WTC11 (cell line): ENCODE data around the gene C1orf146. TPM values are rescaled to one million over a fixed set of nuclear protein-coding genes. Genes with fewer than 3 reads are reported as not detected.

Experiments
- ATAC-seq: fragments of 200-7000 bp; cut with Tn5 transposase; 2 replicates; pipeline ENCODE4 v1.10.0; 2021; ENCODE audit warnings: mild to moderate bottlenecking, moderate library complexity
- CTCF ChIA-PET: fragments of 300-600 bp; sonication (Branson Sonifier 250); formaldehyde crosslinking; loops from one replicate; lab custom pipeline; 2021; ENCODE audit warnings: antibody characterized with exemption; lab: Charles Lee
- POLR2A ChIA-PET: fragments of 350-600 bp; sonication (Branson Sonifier 250); formaldehyde crosslinking; loops from one replicate; lab custom pipeline; 2021; ENCODE audit warnings: antibody characterized with exemption; lab: Charles Lee
- DNase-seq: peaks from one replicate; pipeline ENCODE4 v3.0.0; 2021; ENCODE audit warnings: low spot score
- H3K27ac Mint-ChIP-seq: 2 replicates; pipeline ENCODE4 v1.8.0; 2021; ENCODE audit warnings: mixed read lengths
- H3K27me3 Mint-ChIP-seq: 2 replicates; pipeline ENCODE4 v1.8.0; 2021; ENCODE audit warnings: low read depth, mild to moderate bottlenecking, moderate library complexity, mixed read lengths
- H3K36me3 Mint-ChIP-seq: 2 replicates; pipeline ENCODE4 v1.8.0; 2021; ENCODE audit warnings: mixed read lengths
- H3K4me1 Mint-ChIP-seq: 2 replicates; pipeline ENCODE4 v1.8.0; 2022; ENCODE audit warnings: mixed read lengths
- H3K4me3 Mint-ChIP-seq: 2 replicates; pipeline ENCODE4 v1.8.0; 2021; ENCODE audit warnings: mild to moderate bottlenecking, moderate library complexity, mixed read lengths
- H3K9me3 Mint-ChIP-seq: 2 replicates; pipeline ENCODE4 v1.8.0; 2021; ENCODE audit warnings: mixed read lengths
- ATF3 ChIP-seq: sonication (generic); formaldehyde crosslinking; conservative IDR thresholded peaks from 2 replicates; pipeline ENCODE4 v1.8.1; 2022; ENCODE audit warnings: mild to moderate bottlenecking, missing genetic modification reagents
- CREB1 ChIP-seq: sonication (generic); formaldehyde crosslinking; IDR thresholded peaks from 2 replicates; pipeline ENCODE4 v1.8.0; 2023; ENCODE audit warnings: mild to moderate bottlenecking, missing genetic modification reagents
- E2F4 ChIP-seq: sonication (generic); formaldehyde crosslinking; IDR thresholded peaks from 2 replicates; pipeline ENCODE4 v1.8.1; 2022; ENCODE audit warnings: low read depth, mild to moderate bottlenecking, moderate library complexity, missing genetic modification reagents, borderline replicate concordance
- ESRRA ChIP-seq: sonication (generic); formaldehyde crosslinking; IDR thresholded peaks from 2 replicates; pipeline ENCODE4 v1.8.1; 2022; ENCODE audit warnings: mild to moderate bottlenecking, missing genetic modification reagents, borderline replicate concordance
- FOXP4 ChIP-seq: sonication (generic); formaldehyde crosslinking; IDR thresholded peaks from 2 replicates; pipeline ENCODE4 v1.8.0; 2022; ENCODE audit warnings: mild to moderate bottlenecking, missing genetic modification reagents
- GRHL2 ChIP-seq: fragments of 250-450 bp; sonication (Bioruptor Pico); IDR thresholded peaks from 2 replicates; pipeline ENCODE4 v1.8.0; 2022; ENCODE audit warnings: mild to moderate bottlenecking, moderate library complexity; ENCODE audit not compliant: insufficient replicate concordance, severe bottlenecking
- HMGXB4 ChIP-seq: sonication (generic); formaldehyde crosslinking; IDR thresholded peaks from 2 replicates; pipeline ENCODE4 v1.8.1; 2023; ENCODE audit warnings: mild to moderate bottlenecking, moderate library complexity, missing genetic modification reagents
- MAX ChIP-seq: sonication (generic); formaldehyde crosslinking; IDR thresholded peaks from 2 replicates; pipeline ENCODE4 v1.8.0; 2022; ENCODE audit warnings: mild to moderate bottlenecking, missing genetic modification reagents
- NR1H2 ChIP-seq: sonication (generic); formaldehyde crosslinking; IDR thresholded peaks from 2 replicates; pipeline ENCODE4 v1.9.0; 2021; ENCODE audit warnings: mild to moderate bottlenecking, moderate library complexity, missing genetic modification reagents
- NR3C1 ChIP-seq: sonication (generic); formaldehyde crosslinking; conservative IDR thresholded peaks from 2 replicates; pipeline ENCODE4 v1.8.1; 2023; ENCODE audit warnings: low read depth, mild to moderate bottlenecking, missing genetic modification reagents
- OVOL2 ChIP-seq: fragments of 250-450 bp; sonication (Bioruptor Pico); IDR thresholded peaks from 2 replicates; pipeline ENCODE4 v1.9.0; 2021; ENCODE audit warnings: mild to moderate bottlenecking, borderline replicate concordance
- RELA ChIP-seq: sonication (generic); formaldehyde crosslinking; IDR thresholded peaks from 2 replicates; pipeline ENCODE4 v1.8.1; 2022; ENCODE audit warnings: missing genetic modification reagents, mild to moderate bottlenecking, borderline replicate concordance
- RORB ChIP-seq: fragments of 250-450 bp; sonication (Bioruptor Pico); IDR thresholded peaks from 2 replicates; pipeline ENCODE4 v1.9.0; 2021; ENCODE audit warnings: mild to moderate bottlenecking
- SMAD3 ChIP-seq: sonication (generic); formaldehyde crosslinking; IDR thresholded peaks from 2 replicates; pipeline ENCODE4 v1.8.0; 2022; ENCODE audit warnings: missing genetic modification reagents, mild to moderate bottlenecking, borderline replicate concordance
- SOX15 ChIP-seq: fragments of 250-450 bp; sonication (Bioruptor Pico); IDR thresholded peaks from 2 replicates; pipeline ENCODE4 v1.9.0; 2021; ENCODE audit warnings: mild to moderate bottlenecking
- TCF7 ChIP-seq: sonication (generic); formaldehyde crosslinking; IDR thresholded peaks from 2 replicates; pipeline ENCODE4 v1.8.0; 2022; ENCODE audit warnings: mild to moderate bottlenecking, low read depth, missing genetic modification reagents, moderate library complexity
- ZBTB43 ChIP-seq: sonication (generic); formaldehyde crosslinking; IDR thresholded peaks from 2 replicates; pipeline ENCODE4 v1.8.1; 2023; ENCODE audit warnings: mild to moderate bottlenecking, missing genetic modification reagents
- ZNF138 ChIP-seq: sonication (generic); formaldehyde crosslinking; conservative IDR thresholded peaks from 2 replicates; pipeline ENCODE4 v1.8.1; 2022; ENCODE audit warnings: mild to moderate bottlenecking, moderate library complexity, missing genetic modification reagents
- ZNF263 ChIP-seq: sonication (generic); formaldehyde crosslinking; IDR thresholded peaks from 2 replicates; pipeline ENCODE4 v1.8.1; 2022; ENCODE audit warnings: low read depth, mild to moderate bottlenecking, moderate library complexity, missing genetic modification reagents
- ZNF512 ChIP-seq: sonication (generic); formaldehyde crosslinking; IDR thresholded peaks from 2 replicates; pipeline ENCODE4 v1.8.1; 2022; ENCODE audit warnings: missing genetic modification reagents, borderline replicate concordance
- total RNA-seq: library from RNA; stranded (reverse); gene quantifications from 3 replicates; pipeline ENCODE4 v1.2.3, GENCODE V29; 2021

The C1orf146 gene
- total RNA-seq, 1 experiment from 2014 or later: not detected

- TF ChIP-seq ZNF512: no peak
- TF ChIP-seq FOXP4 (CRISPR knock-in tag): no peak
- no peak for TF ChIP-seq GRHL2
- TF ChIP-seq HMGXB4: no peak
- TF ChIP-seq ZBTB43 (CRISPR knock-in tag): no peak
- TF ChIP-seq ESRRA (CRISPR knock-in tag): no peak
- TF ChIP-seq, all 79 proteins: peak for 0
These were observed 6.5 kb upstream of the C1orf146 start (continued) for GRCh38 chr1:92211166-92211565.

GRCh38 chr1:92218559-92218958 lies 844 bp downstream of the C1orf146 start:
- no peak overlapping the region for H3K4me3 Mint-ChIP-seq
- H3K9me3 Mint-ChIP-seq: peaks cover 6% of the 10 kb centered on the region
- H3K27ac Mint-ChIP-seq: no peak overlapping the region
- DNase-seq (no peak), ATAC-seq (peak; percentile 71)
- no peaks in the 10 kb centered on the region for H3K36me3 Mint-ChIP-seq
- ChIA-PET CTCF (no interaction called here), POLR2A (no interaction called here)
- TF ChIP-seq ATF3 (CRISPR knock-in tag) (no peak), ZNF138 (CRISPR knock-in tag) (no peak), TCF7 (CRISPR knock-in tag) (no peak), RELA (CRISPR knock-in tag) (no peak), ZNF263 (CRISPR knock-in tag) (no peak), MAX (CRISPR knock-in tag) (no peak), OVOL2 (no peak), SOX15 (no peak), CREB1 (CRISPR knock-in tag) (no peak), NR1H2 (no peak), GRHL2 (no peak), RORB (CRISPR knock-in tag) (no peak), SMAD3 (no peak)
- H3K4me1 Mint-ChIP-seq: peaks cover 7% of the 10 kb centered on the region
- no peaks in the 10 kb centered on the region for H3K27me3 Mint-ChIP-seq

- no peaks in the 10 kb centered on the region for H3K27me3 Mint-ChIP-seq
These were observed 1.3 kb downstream of the C1orf146 start for GRCh38 chr1:92219028-92219427.

More at GRCh38 chr1:92219028-92219427, 1.3 kb downstream of the C1orf146 start:
- no peak for TF ChIP-seq NR3C1
- TF ChIP-seq E2F4: no peak
- Mint-ChIP-seq H3K27ac (no peak overlapping the region), H3K4me3 (no peak overlapping the region), H3K36me3 (no peaks in the 10 kb centered on the region), H3K4me1 (peaks cover 7% of the 10 kb centered on the region), H3K9me3 (peaks cover 6% of the 10 kb centered on the region)
- DNase-seq (no peak), ATAC-seq (no peak)
- ChIA-PET CTCF (no interaction called here), POLR2A (interaction anchor here (0.6 kb wide), 1 partner anchor 76 kb away, joined by 6 read pairs; no protein-coding TSS in a partner anchor)
